Upper lobe of left lung (tissue), 4 donors: ENCODE data around the gene GADD45G.

ENCODE experiments used
- CTCF ChIP-seq, 6 experiments: fragments of 450-650 bp in 4 of 6; fragments of 200-600 bp in 2 of 6; sonication (generic) in 2 of 6; IDR thresholded peaks; one replicate each; pipeline ENCODE4 v1.5.1; 2016 to 2019; ENCODE audit warnings: antibody characterized with exemption in 6 of 6
- EP300 ChIP-seq, 4 donors: sonication (generic); formaldehyde crosslinking; IDR thresholded peaks; one replicate each; pipeline ENCODE4 v1.5.1; 2017; ENCODE audit warnings: antibody characterized with exemption in 4 of 4, control low read depth in 2 of 4
- POLR2A ChIP-seq, 4 donors: fragments of 450-650 bp; IDR thresholded peaks; one replicate each; pipeline ENCODE4 v1.5.1; 2016 to 2017; ENCODE audit warnings: antibody characterized with exemption in 4 of 4, mild to moderate bottlenecking in 2 of 4
- POLR2AphosphoS5 ChIP-seq, 2 donors: sonication (generic); formaldehyde crosslinking; IDR thresholded peaks; one replicate each; pipeline ENCODE4 v1.5.1; 2017; ENCODE audit warnings: antibody characterized with exemption in 2 of 2

GRCh38 chr9:89640801-89641200, 36.0 kb downstream of the GADD45G start:
- TF ChIP-seq CTCF (IDR thresholded peaks at IDR 0.05) (no peak), POLR2A (IDR thresholded peaks at IDR 0.05) (no peak), EP300 (IDR thresholded peaks at IDR 0.05) (no peak), POLR2AphosphoS5 (IDR thresholded peaks at IDR 0.05) (no peak)
